Tibial nerve (tissue), 4 donors: ENCODE data around the gene TMEM59. TPM values are rescaled to one million over a fixed set of nuclear protein-coding genes. Genes with fewer than 3 reads are reported as not detected.

Experiments used
- DNase-seq, 2 donors: peaks; one replicate each; pipeline ENCODE4 v3.0.0-alpha.2; 2019; ENCODE audit warnings: low spot score in 2 of 2
- H3K27ac ChIP-seq, 4 donors: fragments of 200-600 bp; sonication (generic) in 3 of 4; one replicate each; pipeline ENCODE4 v1.5.1; 2017 to 2019; ENCODE audit warnings: mild to moderate bottlenecking in 1 of 4
- H3K27me3 ChIP-seq, 2 donors: fragments of 200-600 bp; sonication (generic) in 1 of 2; one replicate each; pipeline versions ENCODE4 v1.5.1 to v1.6.0; 2017 to 2019
- H3K36me3 ChIP-seq, 3 donors: fragments of 200-600 bp; sonication (generic); one replicate each; pipeline ENCODE4 v1.5.1; 2018 to 2019
- H3K4me1 ChIP-seq, 4 donors: fragments of 200-600 bp; sonication (generic) in 3 of 4; one replicate each; pipeline ENCODE4 v1.5.1; 2017 to 2019
- H3K4me3 ChIP-seq, 4 donors: fragments of 200-600 bp; sonication (generic) in 3 of 4; one replicate each; pipeline ENCODE4 v1.5.1; 2017 to 2019; ENCODE audit warnings: mild to moderate bottlenecking in 1 of 4, moderate library complexity in 1 of 4
- H3K9me3 ChIP-seq, 4 donors: fragments of 200-600 bp; sonication (generic) in 3 of 4; one replicate each; pipeline ENCODE4 v1.5.1; 2017 to 2019
- EP300 ChIP-seq, 2 donors: sonication (generic); formaldehyde crosslinking; IDR thresholded peaks; one replicate each; pipeline ENCODE4 v1.6.1; 2017; ENCODE audit warnings: antibody characterized with exemption in 2 of 2, mild to moderate bottlenecking in 1 of 2
- POLR2A ChIP-seq, 2 donors: fragments of 450-650 bp; IDR thresholded peaks; one replicate each; pipeline ENCODE4 v1.6.1; 2017; ENCODE audit warnings: antibody characterized with exemption in 2 of 2, mild to moderate bottlenecking in 2 of 2, moderate library complexity in 2 of 2
- WGBS, 2 donors: methylation state at CpG; one replicate each; pipeline ENCODE4 v1.1.5; 2018; 5-methylcytosine and 5-hydroxymethylcytosine counted together
- total RNA-seq, 4 donors: library from RNA; depleted of rRNA; stranded (reverse); fragments of >200 nt; gene quantifications; one replicate each; pipeline ENCODE4 v1.1.0, GENCODE V29; 2016
- TF ChIP-seq, protein P1 (sequence below), 5 experiments: fragments of 200-600 bp in 3 of 5; fragments of 450-650 bp in 2 of 5; sonication (generic) in 3 of 5; IDR thresholded peaks; one replicate each; pipeline ENCODE4 v1.5.1; 2016 to 2019; ENCODE audit warnings: antibody characterized with exemption in 5 of 5, mild to moderate bottlenecking in 3 of 5, moderate library complexity in 2 of 5

TMEM59 gene
- total RNA-seq, 4 donors from 2014 or later = 145 to 304 (median 189) TPM

DNA sequence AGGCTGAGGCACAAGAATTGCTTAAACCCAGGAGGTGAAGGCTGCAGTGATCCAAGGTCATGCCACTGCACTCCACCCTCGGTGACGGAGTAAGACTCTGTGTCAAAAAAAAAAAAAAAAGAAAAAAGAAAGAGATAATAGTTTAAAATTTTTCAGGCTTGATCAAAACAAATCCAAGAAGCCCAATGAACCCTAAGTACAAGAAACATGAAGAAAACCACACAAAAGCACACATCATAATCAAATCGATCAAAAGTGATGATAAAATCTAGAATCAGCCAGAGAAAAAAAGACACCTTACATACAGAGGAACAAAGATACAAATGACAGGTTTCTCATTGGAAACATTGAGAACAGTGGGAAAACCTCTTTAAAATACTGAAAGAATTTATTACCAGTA is 66.5 kb downstream of the TMEM59 start:
- H3K4me1 ChIP-seq = peaks cover 0 to 9% (median 0%) of the 10 kb centered on the region in 4 donors
- H3K27me3 ChIP-seq = no peaks in the 10 kb centered on the region
- H3K36me3 ChIP-seq = no peaks in the 10 kb centered on the region
- TF ChIP-seq POLR2A (IDR thresholded peaks at IDR 0.05) = no peak
- TF ChIP-seq, protein P1, sequence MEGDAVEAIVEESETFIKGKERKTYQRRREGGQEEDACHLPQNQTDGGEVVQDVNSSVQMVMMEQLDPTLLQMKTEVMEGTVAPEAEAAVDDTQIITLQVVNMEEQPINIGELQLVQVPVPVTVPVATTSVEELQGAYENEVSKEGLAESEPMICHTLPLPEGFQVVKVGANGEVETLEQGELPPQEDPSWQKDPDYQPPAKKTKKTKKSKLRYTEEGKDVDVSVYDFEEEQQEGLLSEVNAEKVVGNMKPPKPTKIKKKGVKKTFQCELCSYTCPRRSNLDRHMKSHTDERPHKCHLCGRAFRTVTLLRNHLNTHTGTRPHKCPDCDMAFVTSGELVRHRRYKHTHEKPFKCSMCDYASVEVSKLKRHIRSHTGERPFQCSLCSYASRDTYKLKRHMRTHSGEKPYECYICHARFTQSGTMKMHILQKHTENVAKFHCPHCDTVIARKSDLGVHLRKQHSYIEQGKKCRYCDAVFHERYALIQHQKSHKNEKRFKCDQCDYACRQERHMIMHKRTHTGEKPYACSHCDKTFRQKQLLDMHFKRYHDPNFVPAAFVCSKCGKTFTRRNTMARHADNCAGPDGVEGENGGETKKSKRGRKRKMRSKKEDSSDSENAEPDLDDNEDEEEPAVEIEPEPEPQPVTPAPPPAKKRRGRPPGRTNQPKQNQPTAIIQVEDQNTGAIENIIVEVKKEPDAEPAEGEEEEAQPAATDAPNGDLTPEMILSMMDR (IDR thresholded peaks at IDR 0.05) = no peak
- no peak for TF ChIP-seq EP300 (IDR thresholded peaks at IDR 0.05)
- H3K9me3 ChIP-seq = no peaks in the 10 kb centered on the region
- H3K4me3 ChIP-seq = no peak overlapping the region
- no peak overlapping the region for H3K27ac ChIP-seq
- DNase-seq = no peak
- 86 to 92% methylated on average over 3 of the region's 3 CpGs for WGBS, 2 donors

DNA sequence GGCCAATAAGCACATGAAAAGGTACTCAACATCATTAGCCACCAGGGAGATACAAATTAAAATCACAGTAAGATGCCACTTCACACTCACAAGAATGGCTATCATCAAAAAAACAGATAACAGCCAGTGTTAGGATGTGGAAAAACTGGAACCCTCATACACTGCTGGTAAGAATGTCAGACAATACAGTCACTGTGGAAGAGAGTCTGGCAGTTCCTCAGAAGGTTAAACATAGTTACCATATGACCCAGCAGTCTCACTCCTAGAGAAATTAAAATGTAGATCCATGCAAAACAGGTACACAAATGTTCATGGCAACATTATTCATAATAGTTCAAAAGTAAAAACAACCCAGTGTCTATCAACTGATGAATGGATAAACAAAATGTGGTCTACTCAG is 68.3 kb downstream of the TMEM59 start:
- DNase-seq = no peak
- Histone ChIP-seq H3K36me3 (no peaks in the 10 kb centered on the region), H3K27ac (no peak overlapping the region), H3K27me3 (no peaks in the 10 kb centered on the region), H3K4me3 (no peak overlapping the region), H3K9me3 (no peaks in the 10 kb centered on the region), H3K4me1 (peaks cover 0 to 9% (median 0%) of the 10 kb centered on the region in 4 donors)
- TF ChIP-seq, protein P1 (IDR thresholded peaks at IDR 0.05) = no peak
- TF ChIP-seq EP300 (IDR thresholded peaks at IDR 0.05) = no peak
- no peak for TF ChIP-seq POLR2A (IDR thresholded peaks at IDR 0.05)

DNA sequence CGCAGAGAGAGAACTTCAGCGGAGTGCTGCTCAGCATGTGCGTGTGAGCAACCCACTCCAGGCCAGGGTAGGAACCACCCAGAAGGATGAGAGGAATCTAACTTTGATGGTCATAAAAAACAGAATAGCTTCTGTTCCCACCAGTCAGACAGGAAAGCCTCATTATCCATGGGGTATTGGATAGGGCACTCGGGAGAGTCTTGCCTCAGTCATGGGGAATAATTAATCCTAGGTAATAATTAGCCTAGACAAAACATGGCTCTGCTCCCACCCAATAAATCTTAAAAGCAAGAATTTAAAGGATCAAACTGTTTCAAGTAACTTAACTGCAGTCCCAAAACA is 70.3 kb downstream of the TMEM59 start:
- Histone ChIP-seq H3K27ac (peak overlapping the region in 3 of 4 donors; percentile 9 to 56 (median 22)), H3K36me3 (no peaks in the 10 kb centered on the region), H3K27me3 (no peaks in the 10 kb centered on the region), H3K9me3 (no peaks in the 10 kb centered on the region), H3K4me3 (peak overlapping the region in 3 of 4 donors; percentile 28 to 48 (median 31)), H3K4me1 (peaks cover 0 to 9% (median 0%) of the 10 kb centered on the region in 4 donors)
- 11 to 20% methylated on average over 4 of the region's 4 CpGs for WGBS, 2 donors
- TF ChIP-seq, protein P1 (IDR thresholded peaks at IDR 0.05) = no peak
- no peak for TF ChIP-seq EP300 (IDR thresholded peaks at IDR 0.05)
- TF ChIP-seq POLR2A (IDR thresholded peaks at IDR 0.05) = no peak
- no peak for DNase-seq

DNA sequence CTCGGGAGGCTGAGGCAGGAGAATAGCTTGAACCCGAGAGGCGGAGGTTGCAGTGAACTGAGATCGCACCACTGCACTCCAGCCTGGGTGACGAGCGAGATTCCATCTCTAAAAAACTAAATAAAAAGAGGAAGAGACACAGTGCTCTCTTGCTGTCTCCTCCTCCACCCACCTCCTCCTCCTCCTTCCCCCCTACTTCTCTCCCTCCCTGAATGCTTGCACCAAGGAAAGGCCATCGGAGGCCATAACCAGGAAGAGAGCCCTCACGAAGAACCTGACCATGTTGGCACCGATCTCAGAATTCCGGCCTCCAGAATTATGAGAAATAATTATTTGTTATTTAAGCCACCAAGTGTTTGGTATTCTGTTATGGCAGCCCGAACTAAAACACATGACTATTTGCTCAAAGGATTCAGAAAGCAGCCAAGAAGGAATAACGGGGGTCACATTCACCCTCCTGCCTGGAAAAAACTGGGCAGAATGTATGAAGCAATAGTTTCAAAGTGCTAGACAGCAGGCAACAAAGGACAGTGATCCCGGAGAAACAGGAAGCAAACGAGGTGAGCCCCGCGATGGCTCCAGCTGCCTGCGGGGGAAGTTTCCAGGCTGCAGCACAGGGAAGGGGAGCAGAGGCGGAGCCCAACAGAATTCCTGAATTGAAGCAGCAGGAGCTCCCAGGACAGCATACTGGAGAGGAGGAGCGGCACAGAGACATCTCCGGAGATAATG is 70.8 kb downstream of the TMEM59 start:
- Histone ChIP-seq H3K4me3 (peak overlapping the region in 3 of 4 donors; percentile 28 to 48 (median 31)), H3K36me3 (no peaks in the 10 kb centered on the region), H3K4me1 (peaks cover 0 to 9% (median 0%) of the 10 kb centered on the region in 4 donors), H3K27me3 (no peaks in the 10 kb centered on the region), H3K9me3 (no peaks in the 10 kb centered on the region), H3K27ac (peak overlapping the region in 3 of 4 donors; percentile 9 to 56 (median 22))
- 27 to 31% methylated on average over 20 of the region's 20 CpGs for WGBS, 2 donors
- peak in 1 of 2 donors; percentile 15 for DNase-seq
- TF ChIP-seq, protein P1 (IDR thresholded peaks at IDR 0.05) = no peak
- TF ChIP-seq EP300 (IDR thresholded peaks at IDR 0.05) = no peak
- no peak for TF ChIP-seq POLR2A (IDR thresholded peaks at IDR 0.05)

DNA sequence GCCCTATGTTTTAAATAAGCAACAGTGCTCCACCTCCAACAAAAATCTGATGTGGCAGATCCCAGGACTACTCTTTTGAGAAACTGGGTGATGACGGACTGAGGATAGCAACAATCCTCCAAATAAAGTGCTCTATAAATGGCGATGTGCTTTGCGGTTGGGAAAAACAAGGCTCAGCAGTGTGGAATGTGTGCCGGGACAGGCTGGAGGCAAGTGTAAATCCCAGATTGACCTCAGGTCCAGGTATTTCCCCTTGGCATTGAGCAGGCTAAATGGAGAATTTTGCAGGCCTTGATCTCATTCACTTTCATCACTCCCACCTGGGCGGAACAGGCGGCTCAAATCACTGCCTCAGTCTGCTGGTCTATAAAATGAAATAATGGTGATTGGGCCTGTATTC is 71.8 kb downstream of the TMEM59 start:
- DNase-seq = no peak
- Histone ChIP-seq H3K4me3 (no peak overlapping the region), H3K27ac (no peak overlapping the region), H3K27me3 (no peaks in the 10 kb centered on the region), H3K36me3 (peaks cover 0 to 8% (median 0%) of the 10 kb centered on the region in 3 donors), H3K9me3 (no peaks in the 10 kb centered on the region), H3K4me1 (peaks cover 0 to 9% (median 0%) of the 10 kb centered on the region in 4 donors)
- TF ChIP-seq, protein P1 (IDR thresholded peaks at IDR 0.05) = no peak
- WGBS, 2 donors = 88 to 92% methylated on average over 6 of the region's 6 CpGs
